ENCODE measurements around the gene KIAA1549. TPM values are rescaled to one million over a fixed set of nuclear protein-coding genes. Genes with fewer than 3 reads are reported as not detected.

Gene KIAA1549
- total and polyA plus RNA-seq, 2 of the 8 experiments (the other 6 are each of a cell fraction or from before 2014, with no cell fraction given) = 6.5 to 17.3 TPM

- Histone ChIP-seq H3K27ac (ENCODE audit: low read depth, low read length) (no peak overlapping the region), H4K91ac (replicated peaks; ENCODE audit: insufficient read length, low read length) (no peak overlapping the region), H2AFZ (ENCODE audit: low read length) (no peak overlapping the region), H3K4me3 (ENCODE audit: extremely low read depth in 1 of 4, insufficient read depth in 2 of 4, low read depth in 3 of 4, low read length in 4 of 4) (no peak overlapping the region), H3K4me1 (replicated peaks in 1 of 4; ENCODE audit: control insufficient read depth in 3 of 4, insufficient read depth in 4 of 4, low read length in 3 of 4) (peaks cover 0 to 3% (median 0%) of the 10 kb centered on the region in 4 experiments; a peak in 2 of 7 replicates), H2AK5ac (ENCODE audit: low read depth, low read length) (no peak overlapping the region), H3K4ac (replicated peaks; ENCODE audit: insufficient read length, low read depth, low read length) (no peak overlapping the region), H3K36me3 (ENCODE audit: control insufficient read depth in 2 of 4, insufficient read depth in 4 of 4, low read length in 3 of 4) (no peaks in the 10 kb centered on the region), H3K9me3 (ENCODE audit: insufficient read depth in 2 of 2, low read depth in 1 of 2, low read length in 1 of 2) (no peaks in the 10 kb centered on the region), H3K18ac (ENCODE audit: extremely low read depth, low read length) (no peak overlapping the region), H3K9ac (replicated peaks in 1 of 4; ENCODE audit: extremely low read depth in 1 of 4, low read depth in 3 of 4, low read length in 3 of 4) (no peak overlapping the region), H2BK120ac (replicated peaks; ENCODE audit: low read depth, low read length) (no peak overlapping the region), H2BK12ac (ENCODE audit: low read depth, low read length) (no peak overlapping the region), H3K23ac (ENCODE audit: insufficient read length) (no peak overlapping the region), H2BK15ac (ENCODE audit: low read length) (no peak overlapping the region), H4K20me1 (replicated peaks in 1 of 2; ENCODE audit: control insufficient read depth in 1 of 2, insufficient read depth in 2 of 2, low read length in 2 of 2) (no peaks in the 10 kb centered on the region), H4K5ac (ENCODE audit: insufficient read length, low read depth, low read length) (no peak overlapping the region), H3K4me2 (ENCODE audit: insufficient read depth in 1 of 2, low read depth in 2 of 2, low read length in 2 of 2) (no peak overlapping the region), H4K8ac (ENCODE audit: extremely low read depth, insufficient read depth, low read length) (no peak overlapping the region), H3K56ac (replicated peaks; ENCODE audit: insufficient read length, low read depth, low read length) (no peak overlapping the region), H3K79me2 (ENCODE audit: control insufficient read depth in 1 of 2, insufficient read depth in 2 of 2, low read length in 2 of 2) (peaks cover 0 to 15% of the 10 kb centered on the region in 2 experiments; a peak in 1 of 4 replicates), H3K23me2 (ENCODE audit: low read depth, low read length) (no peaks in the 10 kb centered on the region), H2BK20ac (ENCODE audit: low read length) (no peak overlapping the region), H2BK5ac (ENCODE audit: low read depth, low read length) (no peak overlapping the region), H3K79me1 (ENCODE audit: low read depth, low read length) (peaks cover 9% of the 10 kb centered on the region), H3K27me3 (replicated peaks in 1 of 4; ENCODE audit: control insufficient read depth in 3 of 4, extremely low read depth in 1 of 4, insufficient read depth in 3 of 4, low read length in 3 of 4) (no peaks in the 10 kb centered on the region), H3K14ac (ENCODE audit: insufficient read length) (no peak overlapping the region)
- ChIA-PET CTCF (ENCODE audit: partially characterized antibody) (no interaction called here), POLR2A (ENCODE audit: partially characterized antibody) (interaction anchor here (0.7 kb wide), 1 partner anchor 240 kb away, joined by 4 read pairs; no protein-coding TSS in a partner anchor)
- 90% methylated on average over 5 of the region's 5 CpGs; no CpG with 5 or more reads in 1 of the 2 experiments for WGBS, 2 experiments (ENCODE audit: extremely low coverage in 1 of 2, insufficient coverage in 1 of 2, insufficient read length in 1 of 2, insufficient replicate concordance in 2 of 2, low coverage in 1 of 2, low lambda C conversion rate in 2 of 2, missing lambda C conversion rate in 1 of 2)
- peak in 1 of 2 experiments; percentile 16 for DNase-seq (ENCODE audit: low read depth in 1 of 2, low spot score in 2 of 2)
- FAIRE-seq = no peak
- TF ChIP-seq, protein P1, sequence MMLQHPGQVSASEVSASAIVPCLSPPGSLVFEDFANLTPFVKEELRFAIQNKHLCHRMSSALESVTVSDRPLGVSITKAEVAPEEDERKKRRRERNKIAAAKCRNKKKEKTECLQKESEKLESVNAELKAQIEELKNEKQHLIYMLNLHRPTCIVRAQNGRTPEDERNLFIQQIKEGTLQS (IDR thresholded peaks at IDR 0.05; ENCODE audit: insufficient read depth, low read depth, low read length) = no peak
- TF ChIP-seq SIX5 (IDR thresholded peaks at IDR 0.05; ENCODE audit: low read depth, low read length) (no peak), CHD2 (IDR thresholded peaks at IDR 0.05; ENCODE audit: low read length) (no peak), YY1 (IDR thresholded peaks at IDR 0.05; ENCODE audit: low read depth, low read length) (no peak), ASH2L (IDR thresholded peaks at IDR 0.05; ENCODE audit: low read length) (no peak)
- TF ChIP-seq, protein P2, sequence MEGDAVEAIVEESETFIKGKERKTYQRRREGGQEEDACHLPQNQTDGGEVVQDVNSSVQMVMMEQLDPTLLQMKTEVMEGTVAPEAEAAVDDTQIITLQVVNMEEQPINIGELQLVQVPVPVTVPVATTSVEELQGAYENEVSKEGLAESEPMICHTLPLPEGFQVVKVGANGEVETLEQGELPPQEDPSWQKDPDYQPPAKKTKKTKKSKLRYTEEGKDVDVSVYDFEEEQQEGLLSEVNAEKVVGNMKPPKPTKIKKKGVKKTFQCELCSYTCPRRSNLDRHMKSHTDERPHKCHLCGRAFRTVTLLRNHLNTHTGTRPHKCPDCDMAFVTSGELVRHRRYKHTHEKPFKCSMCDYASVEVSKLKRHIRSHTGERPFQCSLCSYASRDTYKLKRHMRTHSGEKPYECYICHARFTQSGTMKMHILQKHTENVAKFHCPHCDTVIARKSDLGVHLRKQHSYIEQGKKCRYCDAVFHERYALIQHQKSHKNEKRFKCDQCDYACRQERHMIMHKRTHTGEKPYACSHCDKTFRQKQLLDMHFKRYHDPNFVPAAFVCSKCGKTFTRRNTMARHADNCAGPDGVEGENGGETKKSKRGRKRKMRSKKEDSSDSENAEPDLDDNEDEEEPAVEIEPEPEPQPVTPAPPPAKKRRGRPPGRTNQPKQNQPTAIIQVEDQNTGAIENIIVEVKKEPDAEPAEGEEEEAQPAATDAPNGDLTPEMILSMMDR (IDR thresholded peaks at IDR 0.05; ENCODE audit: control extremely low read depth in 1 of 3, insufficient read depth in 1 of 3, low read depth in 1 of 3, low read length in 3 of 3) = no peak
These were observed 48.8 kb downstream of the KIAA1549 start for GRCh38 chr7:138932427-138932826.

Measured in H1 (cell line).